Islet of Langerhans (tissue), 1 donor: Measurements from ENCODE around the gene SGCA.

Source experiments
- FAIRE-seq: peaks from one replicate; lab custom pipeline; 2011; peaks lifted over from hg19 to GRCh38; lab: Jason Lieb, UNC

SGCA gene

DNA sequence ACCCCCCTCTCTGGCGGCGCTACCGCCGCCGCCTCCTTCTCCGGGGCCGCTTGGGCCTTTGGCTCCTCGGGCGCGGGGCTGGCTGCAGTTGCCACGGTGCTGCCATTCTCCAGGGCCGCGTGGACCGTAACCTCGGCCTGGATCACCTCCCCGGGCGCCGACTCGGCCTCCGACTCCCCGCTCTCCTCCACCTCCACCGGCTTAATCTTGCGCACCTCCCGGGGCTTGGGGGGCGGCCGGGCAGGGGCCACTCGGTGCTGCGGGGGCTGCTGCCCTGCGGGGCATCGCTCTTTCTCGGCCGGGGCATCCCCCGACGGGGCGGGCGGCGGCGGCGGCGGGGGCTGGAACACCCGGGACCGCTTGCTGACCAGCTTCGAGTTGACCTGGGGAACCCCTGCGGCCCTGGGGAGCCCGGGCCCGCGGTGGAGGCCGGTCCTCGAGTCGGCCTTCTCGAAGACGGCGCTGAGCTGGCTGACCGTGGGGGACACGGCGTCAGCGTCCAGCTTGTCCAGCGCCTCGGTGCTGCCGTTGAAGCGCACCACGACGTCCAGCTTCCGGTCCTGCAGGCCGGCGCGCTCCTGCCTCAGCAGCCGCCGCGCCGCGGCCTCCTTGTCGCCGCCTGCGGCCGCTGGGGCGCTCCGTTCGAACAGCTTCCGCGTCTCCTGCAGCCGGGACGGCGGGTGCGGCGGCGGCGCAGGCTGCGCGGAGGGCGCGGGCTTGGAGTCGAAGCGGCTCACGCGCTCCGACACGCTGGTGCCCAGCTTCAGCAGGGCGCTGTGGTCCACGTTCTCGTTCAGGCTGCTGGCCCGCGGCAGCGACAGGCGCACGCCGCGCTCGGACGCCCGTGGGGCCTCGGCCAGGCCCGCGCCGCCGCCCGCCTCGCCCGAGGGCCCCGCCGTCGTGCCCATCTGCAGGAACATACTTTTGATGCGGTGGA is 16.1 kb upstream of the SGCA start:
- no peak for FAIRE-seq

DNA sequence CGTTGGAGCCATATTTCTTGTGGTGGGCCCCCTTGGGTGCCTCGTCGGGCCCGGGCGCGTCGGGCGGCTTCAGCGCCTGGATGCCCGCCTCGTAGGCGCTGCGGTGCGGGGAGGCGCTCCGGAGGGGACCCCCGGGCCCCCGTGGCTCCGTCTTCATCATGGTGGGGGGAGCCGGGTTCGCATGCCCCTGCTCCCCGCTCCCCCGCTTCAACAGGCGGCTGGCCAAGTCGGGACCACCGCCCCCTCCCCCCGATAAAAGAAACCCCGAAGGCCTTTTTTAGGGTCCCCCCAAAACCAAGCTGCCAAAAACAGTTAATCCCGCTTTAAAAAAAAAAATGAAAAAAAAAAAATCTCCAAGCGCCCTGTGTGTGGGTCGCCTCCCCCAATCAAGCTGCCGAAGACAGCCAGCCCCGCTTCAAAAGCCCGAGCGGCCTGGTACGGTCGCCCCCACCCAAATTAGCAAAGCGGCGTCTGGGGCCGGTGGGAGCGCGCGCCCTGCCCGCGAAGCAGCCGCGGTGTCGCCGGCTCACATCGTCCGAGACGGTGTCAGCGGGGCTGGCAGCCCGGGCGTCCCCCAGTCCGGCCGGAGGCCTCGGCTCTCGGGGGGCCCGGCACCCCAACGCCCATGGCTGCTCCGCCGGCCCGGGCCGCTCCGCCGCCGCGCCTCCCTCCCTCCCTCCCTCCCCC is 15.3 kb upstream of the SGCA start, which contains the start of gene PPP1R9B:
TSS of gene PPP1R9B (minus strand) at position 324 of the 687 bp plus-strand sequence. CDS start at position 160, 164 bp downstream.
- no peak for FAIRE-seq

DNA sequence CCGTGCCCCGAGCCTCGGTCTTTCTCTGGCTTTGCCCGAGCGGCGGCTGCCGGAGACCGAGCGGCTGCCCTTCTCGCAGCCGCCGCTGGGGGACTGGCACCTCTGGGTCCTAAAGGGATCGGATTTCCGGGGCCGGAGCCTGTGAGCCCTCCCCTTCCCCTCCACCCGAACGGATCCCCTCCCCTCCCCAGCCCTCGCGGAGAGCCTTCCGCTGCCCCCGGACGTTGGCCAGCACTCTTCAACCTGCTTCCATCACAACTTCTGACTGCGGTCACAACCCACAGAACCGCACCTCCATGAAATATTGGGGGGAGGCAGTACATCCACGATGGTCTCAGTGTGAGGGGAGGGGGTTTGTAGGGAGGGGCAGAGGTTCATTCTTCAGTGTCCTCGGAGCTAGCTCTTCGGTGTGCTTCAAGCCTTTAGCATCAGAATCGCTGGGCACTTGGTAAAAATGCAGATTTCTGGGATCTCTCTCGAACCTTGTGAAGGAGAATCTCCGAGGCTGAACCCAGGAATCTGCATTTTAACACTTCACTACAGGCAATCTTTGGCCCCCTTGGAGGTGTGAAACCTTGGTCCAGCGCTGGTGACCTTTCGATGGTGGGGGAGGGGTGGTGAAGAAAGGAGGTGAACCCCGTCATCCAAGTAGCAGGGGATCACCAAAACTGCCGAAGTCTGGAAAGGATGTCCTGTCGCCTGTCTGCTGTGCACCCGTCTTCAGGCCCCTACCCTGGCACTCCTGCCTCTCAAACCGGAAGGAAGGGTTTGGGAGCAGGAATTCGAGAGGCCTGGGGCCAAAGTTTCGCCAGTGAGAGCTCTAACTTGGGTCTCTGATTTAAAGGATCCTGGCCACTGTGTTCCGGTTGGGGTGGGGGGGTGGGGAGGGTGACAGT is 14.5 kb upstream of the SGCA start:
- no peak for FAIRE-seq

DNA sequence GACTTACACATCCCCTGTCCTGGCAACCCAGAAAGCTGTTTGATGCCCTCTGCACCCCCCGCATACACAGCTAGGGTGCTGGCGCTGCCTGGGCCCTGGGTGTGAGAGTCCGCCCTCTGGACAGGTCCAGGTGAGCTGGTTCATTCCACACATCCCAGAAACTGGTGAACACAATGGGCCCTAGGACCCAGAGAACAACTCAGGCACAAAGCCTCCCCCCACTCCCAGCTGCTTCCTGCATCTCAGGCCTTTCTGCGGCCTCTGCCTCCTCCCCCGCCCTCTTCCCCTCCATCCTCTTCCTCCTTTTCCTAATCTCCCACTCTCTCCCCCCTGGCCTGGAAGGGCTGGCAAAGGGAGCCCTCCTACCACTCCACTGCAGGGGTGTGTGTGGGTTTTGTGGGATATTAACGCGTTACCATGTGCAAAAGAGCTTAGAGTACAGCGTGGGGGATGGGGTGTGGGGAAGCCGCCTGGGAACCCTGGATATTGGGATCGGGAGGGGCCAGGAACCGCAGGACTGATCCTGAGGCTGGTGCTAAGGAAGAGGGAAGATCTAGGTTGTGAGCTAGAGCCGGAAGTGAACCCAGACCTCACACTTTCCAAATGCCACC is 13.8 kb upstream of the SGCA start:
- no peak for FAIRE-seq

GRCh38 chr17:50152736-50153135 is 13.1 kb upstream of the SGCA start:
- no peak for FAIRE-seq

- no peak for FAIRE-seq
These were observed 11.9 kb upstream of the SGCA start for GRCh38 chr17:50153650-50154575.

- no peak for FAIRE-seq
These were observed 11.2 kb upstream of the SGCA start for GRCh38 chr17:50154604-50155003.

DNA sequence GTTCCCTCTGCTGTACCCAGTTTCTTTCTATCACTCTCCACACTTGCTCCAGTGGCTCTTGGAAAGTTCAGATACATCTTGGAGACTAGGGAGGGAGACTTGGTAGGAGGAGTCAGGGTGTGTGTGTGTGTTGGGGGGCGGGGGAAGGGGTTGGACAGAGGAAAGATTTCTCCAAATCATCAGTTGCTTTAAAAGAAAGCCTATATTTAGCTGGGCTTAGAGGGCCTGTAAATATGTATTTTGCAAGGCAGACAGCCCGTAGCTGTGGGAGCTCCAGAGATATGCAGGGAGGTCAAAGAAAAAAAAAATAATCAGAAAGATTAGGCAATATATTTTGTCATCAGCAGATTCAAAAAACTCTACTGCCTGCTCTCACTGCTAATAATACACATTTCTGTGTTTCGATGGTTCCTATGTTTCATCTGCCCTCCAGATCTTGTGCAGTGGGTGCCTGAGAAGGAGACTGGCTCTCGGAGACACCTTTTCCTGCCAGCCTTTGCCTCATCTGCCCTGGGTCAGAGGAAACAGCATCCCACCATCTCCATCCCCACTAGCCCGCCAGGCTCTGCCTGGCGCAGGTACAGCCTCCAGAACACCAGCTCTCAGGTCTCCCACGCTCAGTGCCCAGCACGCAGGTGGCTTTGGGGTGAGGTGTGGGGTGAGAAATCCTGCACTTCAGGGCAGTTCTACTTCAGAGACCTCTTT is 10.5 kb upstream of the SGCA start:
- FAIRE-seq: no peak

GRCh38 chr17:50157891-50158290 is 7.9 kb upstream of the SGCA start:
- FAIRE-seq: no peak

DNA sequence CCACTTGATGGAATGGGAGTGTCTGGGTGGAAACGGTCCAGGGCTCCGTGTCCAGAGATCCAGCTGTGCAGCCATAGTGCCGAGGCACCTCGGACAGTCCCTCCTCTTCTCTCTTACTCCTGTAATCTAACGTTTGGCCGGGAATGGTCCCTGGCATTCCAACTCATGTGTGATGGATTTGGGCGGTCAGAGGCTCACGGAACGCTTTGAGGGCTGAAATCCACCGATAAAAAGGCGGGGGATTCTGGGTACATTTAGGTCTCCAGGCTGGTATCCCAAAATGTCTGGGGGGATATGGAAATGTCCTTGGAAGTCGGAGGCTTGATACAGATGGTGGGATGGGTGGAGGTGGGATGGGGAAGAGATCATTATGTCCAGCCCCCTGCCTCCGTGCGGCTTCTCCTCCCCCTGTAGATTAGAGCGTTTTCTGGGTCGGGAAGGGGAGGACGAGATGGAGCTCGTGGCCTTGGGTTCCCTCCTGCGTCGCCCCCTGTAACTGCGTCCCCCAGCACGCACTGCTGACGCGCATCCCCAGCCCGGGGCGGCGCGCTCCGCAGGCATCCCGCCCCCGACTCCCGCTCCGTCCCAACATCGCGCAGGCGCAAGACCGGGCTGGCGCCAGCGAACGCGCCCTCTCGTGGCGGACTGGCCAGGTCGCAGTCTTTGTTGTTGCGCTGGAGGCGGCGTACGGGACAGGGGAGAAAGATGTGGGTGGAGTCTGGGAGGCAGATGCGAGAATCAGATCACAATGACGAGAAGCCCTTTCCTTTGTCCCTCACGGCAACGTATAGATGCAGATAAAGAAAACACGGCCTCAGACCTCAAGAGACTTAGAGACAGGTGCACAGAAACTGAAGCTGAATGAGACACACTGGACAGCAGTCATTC is 4.5 kb upstream of the SGCA start:
- no peak for FAIRE-seq

DNA sequence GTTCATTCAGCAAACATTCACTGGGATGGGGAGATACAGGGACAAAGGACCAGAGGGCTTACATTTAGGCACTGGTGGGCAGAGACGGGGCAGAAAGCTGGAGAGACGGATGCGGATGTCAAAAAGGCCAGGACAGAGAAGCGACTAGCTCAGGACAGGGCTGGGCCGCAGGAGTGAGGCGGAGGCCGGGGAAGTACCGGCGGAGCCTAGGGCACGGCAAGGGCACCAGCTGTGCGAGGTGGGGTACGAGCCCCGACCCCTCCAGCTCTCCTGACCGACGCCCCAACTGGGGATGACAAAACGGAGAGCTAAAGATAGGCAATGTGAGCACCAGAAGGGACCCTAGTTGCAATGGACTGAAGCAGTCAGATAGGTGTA is 3.9 kb upstream of the SGCA start:
- FAIRE-seq: no peak

DNA sequence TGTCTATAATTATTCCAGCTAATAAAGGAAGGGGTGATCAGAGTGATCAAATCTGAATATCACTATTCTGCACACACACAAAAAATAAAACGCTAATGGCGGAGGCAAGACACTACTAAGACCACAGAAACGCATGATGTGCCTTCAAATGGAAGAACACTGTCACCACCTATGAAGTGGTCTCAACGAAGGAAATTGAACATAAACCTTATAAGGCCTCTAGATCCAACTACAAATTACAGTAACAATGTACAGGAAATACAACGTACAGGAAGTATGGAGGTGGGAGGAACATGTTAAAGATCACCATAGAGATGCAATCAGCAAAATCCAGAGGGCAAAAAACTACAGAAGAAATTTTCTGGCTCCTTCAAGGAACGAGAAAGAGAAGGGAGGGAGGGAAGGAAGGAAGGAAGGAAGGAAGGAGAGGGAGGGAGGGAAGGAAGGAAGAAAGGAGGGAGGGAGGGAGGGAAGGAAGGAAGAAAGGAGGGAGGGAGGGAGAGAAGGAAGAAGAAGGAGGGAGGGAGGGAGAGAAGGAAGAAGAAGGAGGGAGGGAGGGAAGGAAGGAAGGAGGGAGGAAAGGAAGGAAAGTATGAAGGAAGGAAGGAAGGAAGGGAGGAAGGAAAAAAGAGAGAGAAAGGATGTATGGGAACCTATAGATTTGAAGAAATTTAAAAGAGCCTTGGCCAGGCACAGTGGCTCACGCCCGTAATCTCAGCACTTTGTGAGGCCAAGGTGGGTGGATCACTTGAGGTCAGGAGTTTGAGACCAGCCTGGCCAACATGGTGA is 3.1 kb upstream of the SGCA start:
- FAIRE-seq: no peak

- FAIRE-seq: no peak
These were observed 1.7 kb upstream of the SGCA start for GRCh38 chr17:50163843-50164696.

DNA sequence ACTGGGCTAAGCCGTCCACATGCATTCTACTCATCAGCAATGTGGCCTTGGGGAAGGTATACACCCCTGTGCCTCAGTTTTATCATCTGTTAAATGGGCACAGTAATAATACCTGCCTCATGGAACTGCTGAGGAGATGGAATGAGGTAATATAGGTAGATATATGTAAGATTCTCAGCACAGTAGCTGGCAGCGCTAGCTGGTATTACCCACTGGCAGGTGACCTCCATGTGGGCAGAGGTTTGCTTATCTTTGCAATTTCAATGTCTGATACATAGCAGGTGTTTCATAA is 1.2 kb upstream of the SGCA start:
- FAIRE-seq: no peak

DNA sequence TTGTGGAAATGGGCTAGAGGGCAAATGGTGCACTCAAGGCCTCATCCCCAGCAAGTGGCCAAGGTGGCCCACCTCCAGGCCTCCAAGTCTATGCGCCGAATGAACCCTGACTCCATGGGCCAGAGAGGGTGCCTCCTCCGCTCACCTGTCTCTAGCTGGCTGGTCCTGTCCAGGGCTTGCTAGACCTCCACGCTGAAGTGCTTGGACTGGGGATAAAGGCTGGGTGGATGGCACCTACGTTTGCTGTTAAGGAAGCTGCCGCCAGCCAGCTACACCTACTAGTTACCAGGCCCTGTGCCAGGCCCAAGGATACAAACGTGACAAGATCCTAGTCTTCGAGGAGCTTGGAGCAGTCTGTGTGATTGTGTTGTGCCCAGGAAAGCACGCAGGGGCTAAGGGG is 739 bp upstream of the SGCA start:
- no peak for FAIRE-seq

- FAIRE-seq: no peak
These were observed 339 bp upstream of the SGCA start for GRCh38 chr17:50165466-50165865.

DNA sequence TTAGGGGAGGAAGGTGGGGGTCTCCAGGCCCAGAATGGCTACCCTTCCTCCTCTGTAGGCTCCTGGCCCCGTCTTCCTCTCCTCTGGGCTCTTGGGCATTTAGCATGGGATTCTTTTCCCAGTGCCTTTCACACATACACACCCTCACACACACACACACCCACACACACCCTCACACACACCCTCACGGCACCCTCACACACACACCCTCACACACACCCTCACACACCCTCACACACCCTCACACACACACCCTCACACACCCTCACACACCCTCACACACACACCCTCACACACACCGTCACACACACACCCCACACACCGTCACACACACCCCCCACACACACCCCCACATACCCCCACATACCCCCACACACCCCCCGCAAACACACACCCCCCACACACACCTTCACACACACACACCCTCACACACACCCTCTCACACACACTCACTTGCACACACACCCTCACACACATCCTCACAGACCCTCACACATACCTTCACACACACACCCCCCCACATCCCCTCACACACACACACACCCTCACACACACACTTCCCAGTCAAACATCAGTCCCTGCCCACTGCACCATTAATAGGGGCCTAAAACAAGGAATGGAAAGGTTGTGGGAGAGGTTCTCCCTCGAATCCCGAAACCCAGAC is 845 bp downstream of the SGCA start:
- FAIRE-seq: no peak
